PC-3 (cell line): Measurements from ENCODE around the gene DCP1B.

Source experiments
- EZH2 ChIP-seq: fragments of 300-600 bp; sonication (generic); IDR thresholded peaks from one replicate; pipeline ENCODE4 v1.6.1; 2017; ENCODE audit warnings: antibody characterized with exemption, mild to moderate bottlenecking, low read length; ENCODE audit not compliant: unreplicated experiment
- TF ChIP-seq, protein P1 (sequence below): fragments of 300-600 bp; sonication (generic); conservative IDR thresholded peaks from 2 replicates; pipeline ENCODE4 v1.5.1; 2017; ENCODE audit warnings: antibody characterized with exemption, low read depth, mild to moderate bottlenecking, low read length

DNA sequence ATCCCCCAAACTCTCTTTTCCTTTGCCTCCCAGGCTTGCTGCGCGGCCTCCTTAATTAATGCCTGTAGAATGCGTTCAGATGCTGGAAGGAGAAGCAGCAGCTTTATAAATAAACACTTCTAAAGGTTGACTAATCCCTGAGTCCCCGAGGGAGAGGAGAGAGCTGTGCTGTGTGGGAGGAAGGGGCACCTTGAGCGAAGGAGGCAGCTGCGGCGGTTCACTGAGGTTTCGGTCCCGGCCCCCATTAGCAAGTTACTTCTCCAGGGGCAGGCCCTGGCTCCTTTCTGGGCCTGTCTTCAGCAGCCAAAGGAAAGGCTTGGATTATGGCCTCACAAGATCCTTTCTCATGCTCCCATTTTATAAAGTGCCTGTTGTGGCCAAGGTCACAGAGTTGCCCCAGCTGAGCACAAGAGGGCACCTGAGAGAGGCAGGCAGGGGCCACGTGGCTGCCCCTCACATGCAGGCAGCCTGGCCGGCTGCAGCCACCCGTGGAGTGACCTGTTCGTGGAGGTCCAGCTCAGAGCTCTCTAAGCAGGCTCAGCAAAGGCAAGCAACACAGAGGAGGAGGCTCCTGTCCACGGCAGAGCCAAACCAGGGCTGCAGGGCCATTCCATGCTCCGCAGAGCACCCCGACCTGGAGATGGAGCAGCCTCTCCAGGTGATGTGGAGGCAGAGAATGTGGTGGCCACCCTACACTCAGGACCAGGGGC, 70.8 kb downstream of the DCP1B start:
- TF ChIP-seq, protein P1, sequence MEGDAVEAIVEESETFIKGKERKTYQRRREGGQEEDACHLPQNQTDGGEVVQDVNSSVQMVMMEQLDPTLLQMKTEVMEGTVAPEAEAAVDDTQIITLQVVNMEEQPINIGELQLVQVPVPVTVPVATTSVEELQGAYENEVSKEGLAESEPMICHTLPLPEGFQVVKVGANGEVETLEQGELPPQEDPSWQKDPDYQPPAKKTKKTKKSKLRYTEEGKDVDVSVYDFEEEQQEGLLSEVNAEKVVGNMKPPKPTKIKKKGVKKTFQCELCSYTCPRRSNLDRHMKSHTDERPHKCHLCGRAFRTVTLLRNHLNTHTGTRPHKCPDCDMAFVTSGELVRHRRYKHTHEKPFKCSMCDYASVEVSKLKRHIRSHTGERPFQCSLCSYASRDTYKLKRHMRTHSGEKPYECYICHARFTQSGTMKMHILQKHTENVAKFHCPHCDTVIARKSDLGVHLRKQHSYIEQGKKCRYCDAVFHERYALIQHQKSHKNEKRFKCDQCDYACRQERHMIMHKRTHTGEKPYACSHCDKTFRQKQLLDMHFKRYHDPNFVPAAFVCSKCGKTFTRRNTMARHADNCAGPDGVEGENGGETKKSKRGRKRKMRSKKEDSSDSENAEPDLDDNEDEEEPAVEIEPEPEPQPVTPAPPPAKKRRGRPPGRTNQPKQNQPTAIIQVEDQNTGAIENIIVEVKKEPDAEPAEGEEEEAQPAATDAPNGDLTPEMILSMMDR = no peak
- no peak for TF ChIP-seq EZH2
